Fibroblast of lung (primary cell): ENCODE measurements around the gene IL31RA. TPM values are rescaled to one million over a fixed set of nuclear protein-coding genes. Genes with fewer than 3 reads are reported as not detected.

Experiments used
- DNase-seq, 2 donors: peaks; one replicate each; pipeline versions ENCODE4 v3.0.0 to v3.0.0-alpha.2; 2010; ENCODE audit warnings: low read depth in 2 of 2
- H2AFZ ChIP-seq: 2 replicates; pipeline ENCODE4 v1.5.1; 2012; ENCODE audit warnings: low read length, control low read depth, inconsistent platforms
- H3K27ac ChIP-seq: 2 replicates; pipeline ENCODE4 v1.5.1; 2011; ENCODE audit warnings: low read length, control low read depth; ENCODE audit not compliant: insufficient read depth
- H3K27me3 ChIP-seq: 2 replicates; pipeline ENCODE4 v1.5.1; 2011; ENCODE audit warnings: mild to moderate bottlenecking, low read length; ENCODE audit not compliant: control insufficient read depth, insufficient read depth
- H3K36me3 ChIP-seq: 2 replicates; pipeline ENCODE4 v1.5.1; 2011; ENCODE audit warnings: low read length; ENCODE audit not compliant: control insufficient read depth, insufficient read depth
- H3K4me1 ChIP-seq: 2 replicates; pipeline ENCODE4 v1.5.1; 2011; ENCODE audit warnings: low read length; ENCODE audit not compliant: control insufficient read depth, insufficient read depth; ENCODE audit errors: extremely low read depth
- H3K4me2 ChIP-seq: 2 replicates; pipeline ENCODE4 v1.5.1; 2011; ENCODE audit warnings: low read length, control low read depth; ENCODE audit not compliant: insufficient read depth; ENCODE audit errors: extremely low read depth
- H3K4me3 ChIP-seq, 4 experiments: fragments of 200-600 bp in 1 of 4; sonication (generic) in 1 of 4; replicated peaks in 1 of 4; 2 replicates each; pipeline ENCODE4 v1.5.1; 2011 to 2016; ENCODE audit warnings: low read length in 4 of 4, low read depth in 3 of 4, mild to moderate bottlenecking in 3 of 4, control low read depth in 2 of 4, inconsistent platforms in 1 of 4, mixed read lengths in 1 of 4; ENCODE audit not compliant: insufficient read depth in 1 of 4; ENCODE audit errors: control extremely low read depth in 1 of 4
- H3K79me2 ChIP-seq: 2 replicates; pipeline ENCODE4 v1.5.1; 2012; ENCODE audit warnings: mild to moderate bottlenecking, low read length, inconsistent platforms; ENCODE audit not compliant: control insufficient read depth, insufficient read depth
- H3K9ac ChIP-seq: 2 replicates; pipeline ENCODE4 v1.5.1; 2011; ENCODE audit warnings: mild to moderate bottlenecking, low read length, control low read depth; ENCODE audit not compliant: insufficient read depth
- H3K9me3 ChIP-seq: 2 replicates; pipeline ENCODE4 v1.5.1; 2012; ENCODE audit warnings: low read depth, low read length; ENCODE audit not compliant: control insufficient read depth, insufficient read depth
- H4K20me1 ChIP-seq: 2 replicates; pipeline ENCODE4 v1.5.1; 2011; ENCODE audit warnings: low read length; ENCODE audit not compliant: control insufficient read depth, insufficient read depth; ENCODE audit errors: extremely low read depth
- CTCF ChIP-seq, 2 donors: IDR thresholded peaks in 1 of 2; conservative IDR thresholded peaks in 1 of 2; 1 replicate in 1 of 2; 2 replicates in 1 of 2; pipeline ENCODE4 v1.5.1; 2011 to 2012; ENCODE audit warnings: low read length in 2 of 2, control low read depth in 1 of 2, inconsistent platforms in 1 of 2, low read depth in 1 of 2, mild to moderate bottlenecking in 1 of 2
- EZH2 ChIP-seq: IDR thresholded peaks from 2 replicates; pipeline ENCODE4 v1.5.1; 2012; ENCODE audit warnings: low read length, control low read depth, mild to moderate bottlenecking; ENCODE audit errors: missing control alignments
- polyA plus RNA-seq, 2 donors: library from polyadenylated mRNA; depleted of rRNA in 1 of 2; stranded (reverse) in 1 of 2; unstranded in 1 of 2; fragments of >200 nt; gene quantifications; 2 replicates each; pipeline ENCODE4 v1.2.1, GENCODE V29; 2011 to 2012; ENCODE audit warnings: missing spikeins in 1 of 2
- total RNA-seq: library from RNA; depleted of rRNA; stranded (reverse); fragments of >200 nt; gene quantifications from 2 replicates; pipeline ENCODE4 v1.2.1, GENCODE V29; 2014

The IL31RA gene
- total and polyA plus RNA-seq, 2 donors (not counting 1 experiment from before 2014, with no cell fraction given): 0.28 to 2.6 TPM

- Histone ChIP-seq H3K36me3 (no peaks in the 10 kb centered on the region), H3K9ac (no peak overlapping the region), H4K20me1 (no peaks in the 10 kb centered on the region), H3K27ac (no peak overlapping the region), H3K4me2 (no peak overlapping the region), H3K27me3 (no peaks in the 10 kb centered on the region), H3K4me3 (no peak overlapping the region), H3K9me3 (no peaks in the 10 kb centered on the region), H3K79me2 (no peaks in the 10 kb centered on the region), H2AFZ (no peak overlapping the region), H3K4me1 (peaks cover 12% of the 10 kb centered on the region)
- TF ChIP-seq CTCF (conservative IDR thresholded peaks at IDR 0.05 in 1 of 2, IDR thresholded peaks at IDR 0.05 in 1 of 2; ENCODE audit: low read depth in 1 of 2, low read length in 2 of 2) (no peak), EZH2 (no peak)
- DNase-seq: no peak
Observed at GRCh38 chr5:55848783-55849182, 2.4 kb upstream of the IL31RA start.

- Histone ChIP-seq H3K9me3 (no peaks in the 10 kb centered on the region), H3K27ac (peak overlapping the region; percentile 34), H3K36me3 (no peaks in the 10 kb centered on the region), H2AFZ (no peak overlapping the region), H4K20me1 (no peaks in the 10 kb centered on the region), H3K79me2 (no peaks in the 10 kb centered on the region), H3K27me3 (no peaks in the 10 kb centered on the region), H3K9ac (no peak overlapping the region), H3K4me2 (peak overlapping the region; percentile 62), H3K4me1 (peaks cover 12% of the 10 kb centered on the region), H3K4me3 (peak overlapping the region in 2 of 4 experiments; percentile 24 to 67)
- TF ChIP-seq CTCF (conservative IDR thresholded peaks at IDR 0.05 in 1 of 2, IDR thresholded peaks at IDR 0.05 in 1 of 2; ENCODE audit: low read depth in 1 of 2, low read length in 2 of 2) (no peak), EZH2 (no peak)
- DNase-seq: no peak
Observed at GRCh38 chr5:55851675-55851979, 470 bp downstream of the IL31RA start.

- Histone ChIP-seq H3K79me2 (no peaks in the 10 kb centered on the region), H2AFZ (no peak overlapping the region), H3K4me1 (peaks cover 12% of the 10 kb centered on the region), H3K4me2 (no peak overlapping the region), H3K27me3 (no peaks in the 10 kb centered on the region), H3K4me3 (peak overlapping the region in 1 of 4 experiments; percentile 38), H3K9me3 (no peaks in the 10 kb centered on the region), H3K9ac (no peak overlapping the region), H4K20me1 (no peaks in the 10 kb centered on the region), H3K27ac (no peak overlapping the region), H3K36me3 (no peaks in the 10 kb centered on the region)
- no peak for TF ChIP-seq EZH2
- no peak for TF ChIP-seq CTCF (conservative IDR thresholded peaks at IDR 0.05 in 1 of 2, IDR thresholded peaks at IDR 0.05 in 1 of 2; ENCODE audit: low read depth in 1 of 2, low read length in 2 of 2)
- DNase-seq: peak in 1 of 2 donors; percentile 55
Observed at GRCh38 chr5:55852503-55852902, 1.3 kb downstream of the IL31RA start.
